Esophagus muscularis mucosa (tissue), 4 donors: ENCODE data around the gene GDF3. TPM values are rescaled to one million over a fixed set of nuclear protein-coding genes. Genes with fewer than 3 reads are reported as not detected.

Source experiments
- DNase-seq: peaks from one replicate; pipeline ENCODE4 v3.0.0-alpha.2; 2017; ENCODE audit errors: extremely low spot score
- H3K27ac ChIP-seq, 4 donors: fragments of 200-600 bp; sonication (generic); replicated peaks in 1 of 4; 1 replicate in 3 of 4; 2 replicates in 1 of 4; pipeline ENCODE4 v1.5.1; 2016 to 2019; ENCODE audit warnings: mild to moderate bottlenecking in 1 of 4
- H3K27me3 ChIP-seq, 4 donors: fragments of 200-600 bp; sonication (generic); one replicate each; pipeline versions ENCODE4 v1.5.1 to v1.6.0; 2016 to 2019
- H3K36me3 ChIP-seq, 4 donors: fragments of 200-600 bp; sonication (generic); one replicate each; pipeline ENCODE4 v1.5.1; 2016 to 2019
- H3K4me1 ChIP-seq, 4 donors: fragments of 200-600 bp; sonication (generic); one replicate each; pipeline ENCODE4 v1.5.1; 2016 to 2019
- H3K4me3 ChIP-seq, 4 donors: fragments of 200-600 bp; sonication (generic); 1 replicate in 2 of 4; 2 replicates in 2 of 4; pipeline ENCODE4 v1.5.1; 2016 to 2019; ENCODE audit warnings: mild to moderate bottlenecking in 4 of 4, moderate library complexity in 1 of 4
- H3K9me3 ChIP-seq, 4 donors: fragments of 200-600 bp; sonication (generic); 1 replicate in 3 of 4; 2 replicates in 1 of 4; pipeline ENCODE4 v1.5.1; 2016 to 2019
- EP300 ChIP-seq: sonication (generic); formaldehyde crosslinking; IDR thresholded peaks from one replicate; pipeline ENCODE4 v1.6.1; 2017; ENCODE audit warnings: antibody characterized with exemption
- POLR2A ChIP-seq: fragments of 450-650 bp; IDR thresholded peaks from one replicate; pipeline ENCODE4 v1.6.1; 2017; ENCODE audit warnings: antibody characterized with exemption, moderate library complexity, mild to moderate bottlenecking, low read depth
- POLR2AphosphoS5 ChIP-seq, 2 donors: sonication (generic); formaldehyde crosslinking; IDR thresholded peaks; one replicate each; pipeline ENCODE4 v1.6.1; 2017; ENCODE audit warnings: antibody characterized with exemption in 2 of 2
- WGBS: methylation state at CpG from one replicate; pipeline ENCODE4 v1.1.5; 2018; 5-methylcytosine and 5-hydroxymethylcytosine counted together
- intact Hi-C: fragments of 100-400 bp; cut with DNase I; formaldehyde crosslinking; loops from one replicate; pipeline ENCODE4 v1.15.1; 2023
- total RNA-seq, 4 donors: library from RNA; depleted of rRNA; stranded (reverse); fragments of >200 nt; gene quantifications; one replicate each; pipeline versions ENCODE4 v1.1.0 to v1.2.1, GENCODE V29; 2016
- TF ChIP-seq, protein P1 (sequence below), 3 experiments: fragments of 200-600 bp in 2 of 3; fragments of 450-650 bp in 1 of 3; sonication (generic) in 2 of 3; IDR thresholded peaks; one replicate each; pipeline ENCODE4 v1.5.1; 2017 to 2019; ENCODE audit warnings: antibody characterized with exemption in 3 of 3, mild to moderate bottlenecking in 2 of 3, moderate library complexity in 1 of 3

The GDF3 gene
- total RNA-seq, 4 donors from 2014 or later: 0.26 to 0.40 TPM; not detected in 2

DNA sequence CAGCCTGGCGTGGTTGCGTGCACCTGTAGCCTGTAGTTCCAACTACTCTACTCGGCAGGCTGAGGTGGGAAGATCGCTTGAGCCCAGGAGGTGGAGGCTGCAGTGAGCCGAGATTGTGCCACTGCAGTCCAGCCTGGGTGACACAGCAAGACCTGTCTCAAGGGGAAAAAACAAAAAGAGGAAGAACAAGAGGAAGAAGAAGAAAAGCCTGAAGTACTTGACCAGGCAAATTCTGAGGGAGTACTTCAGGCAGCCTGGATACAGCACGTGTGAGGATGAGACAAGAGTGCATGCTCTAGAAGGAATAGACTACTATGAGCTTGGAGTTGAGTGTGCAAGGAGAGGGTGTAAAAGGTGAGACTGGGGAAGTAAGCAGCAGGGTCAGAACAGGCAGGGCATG, 1.8 kb downstream of the GDF3 start:
- DNase-seq: no peak
- H3K36me3 ChIP-seq: no peaks in the 10 kb centered on the region
- intact Hi-C loops: no loop called here
- no peak for TF ChIP-seq POLR2AphosphoS5 (IDR thresholded peaks at IDR 0.05)
- no peak for TF ChIP-seq POLR2A
- TF ChIP-seq EP300: no peak
- TF ChIP-seq, protein P1, sequence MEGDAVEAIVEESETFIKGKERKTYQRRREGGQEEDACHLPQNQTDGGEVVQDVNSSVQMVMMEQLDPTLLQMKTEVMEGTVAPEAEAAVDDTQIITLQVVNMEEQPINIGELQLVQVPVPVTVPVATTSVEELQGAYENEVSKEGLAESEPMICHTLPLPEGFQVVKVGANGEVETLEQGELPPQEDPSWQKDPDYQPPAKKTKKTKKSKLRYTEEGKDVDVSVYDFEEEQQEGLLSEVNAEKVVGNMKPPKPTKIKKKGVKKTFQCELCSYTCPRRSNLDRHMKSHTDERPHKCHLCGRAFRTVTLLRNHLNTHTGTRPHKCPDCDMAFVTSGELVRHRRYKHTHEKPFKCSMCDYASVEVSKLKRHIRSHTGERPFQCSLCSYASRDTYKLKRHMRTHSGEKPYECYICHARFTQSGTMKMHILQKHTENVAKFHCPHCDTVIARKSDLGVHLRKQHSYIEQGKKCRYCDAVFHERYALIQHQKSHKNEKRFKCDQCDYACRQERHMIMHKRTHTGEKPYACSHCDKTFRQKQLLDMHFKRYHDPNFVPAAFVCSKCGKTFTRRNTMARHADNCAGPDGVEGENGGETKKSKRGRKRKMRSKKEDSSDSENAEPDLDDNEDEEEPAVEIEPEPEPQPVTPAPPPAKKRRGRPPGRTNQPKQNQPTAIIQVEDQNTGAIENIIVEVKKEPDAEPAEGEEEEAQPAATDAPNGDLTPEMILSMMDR (IDR thresholded peaks at IDR 0.05): no peak
- H3K9me3 ChIP-seq: no peaks in the 10 kb centered on the region
- 67% methylated on average over 6 of the region's 6 CpGs for WGBS
- no peak overlapping the region for H3K4me3 ChIP-seq
- no peak overlapping the region for H3K27ac ChIP-seq
- H3K4me1 ChIP-seq: peaks cover 0 to 10% (median 0%) of the 10 kb centered on the region in 4 donors
- peaks cover 0 to 4% (median 0%) of the 10 kb centered on the region in 4 donors for H3K27me3 ChIP-seq

DNA sequence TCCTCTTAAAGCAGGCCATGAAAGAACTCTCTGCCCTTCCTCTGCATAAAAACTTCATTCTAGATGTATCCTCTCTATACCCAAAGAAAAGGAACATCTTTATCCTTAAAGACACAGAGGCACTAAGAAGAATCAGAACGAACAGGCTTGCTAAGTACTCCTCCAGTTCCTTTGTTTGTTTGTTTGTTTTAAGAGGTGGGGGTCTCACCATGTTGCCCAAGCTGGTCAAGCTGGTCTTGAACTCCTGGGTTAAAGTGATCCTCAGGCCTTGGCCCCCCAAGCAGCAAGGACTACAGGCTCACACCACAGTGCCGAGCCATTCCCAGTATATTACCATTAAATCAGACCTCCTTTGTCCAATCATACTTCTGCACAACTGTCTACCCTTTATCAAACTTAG, 14.0 kb downstream of the GDF3 start:
- intact Hi-C loops: no loop called here
- TF ChIP-seq EP300 (no peak), POLR2AphosphoS5 (IDR thresholded peaks at IDR 0.05) (no peak), POLR2A (no peak)
- TF ChIP-seq, protein P1 (IDR thresholded peaks at IDR 0.05): no peak
- no peak overlapping the region for H3K27ac ChIP-seq

DNA sequence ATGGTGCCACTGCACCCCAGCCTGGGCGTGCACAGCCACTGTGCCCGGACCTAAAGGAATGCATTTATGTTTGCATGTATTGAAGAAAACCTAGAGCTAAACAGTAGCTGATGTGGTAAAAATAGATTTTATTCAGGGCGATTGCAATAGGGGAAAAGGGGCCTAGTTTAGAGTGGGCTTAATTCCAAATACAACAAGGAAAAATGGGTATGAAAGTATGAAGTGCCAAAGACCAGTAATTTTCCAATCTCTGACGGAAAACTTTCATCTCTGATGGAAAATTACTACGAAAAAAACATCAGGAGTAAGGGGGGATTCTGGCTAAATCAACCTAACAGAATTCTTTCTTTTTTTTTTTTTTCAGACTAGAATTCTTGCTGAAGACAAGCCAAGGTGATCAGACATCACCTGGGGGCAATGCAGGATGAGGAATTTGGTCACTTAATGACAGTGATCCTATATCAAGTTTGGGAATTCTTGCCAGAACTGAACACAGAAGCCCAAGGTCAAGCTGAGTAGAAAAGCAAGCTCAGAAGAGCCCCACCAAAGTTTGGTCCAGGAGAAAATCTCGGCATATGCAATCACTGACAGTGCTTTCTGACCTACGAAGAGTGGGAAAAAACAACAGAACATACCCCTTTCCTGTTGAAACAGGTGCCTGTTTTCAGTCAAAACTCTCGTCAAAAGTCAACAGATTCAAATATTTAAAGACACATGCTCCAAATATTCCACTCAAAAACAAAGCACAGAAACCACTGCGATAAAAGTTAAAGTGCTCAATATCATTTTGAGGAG, 16.1 kb downstream of the GDF3 start:
- Histone ChIP-seq H3K4me3 (no peak overlapping the region), H3K36me3 (no peaks in the 10 kb centered on the region), H3K27ac (no peak overlapping the region), H3K9me3 (no peaks in the 10 kb centered on the region), H3K27me3 (peaks cover 0 to 4% (median 0%) of the 10 kb centered on the region in 4 donors), H3K4me1 (no peaks in the 10 kb centered on the region)
- 65% methylated on average over 9 of the region's 9 CpGs for WGBS
- no peak for DNase-seq
- intact Hi-C loops: loop anchor here (10.0 kb wide), 1 partner anchor 125 kb away; no protein-coding TSS in a partner anchor
- TF ChIP-seq EP300 (no peak), POLR2AphosphoS5 (IDR thresholded peaks at IDR 0.05) (no peak), POLR2A (no peak)
- TF ChIP-seq, protein P1 (IDR thresholded peaks at IDR 0.05): no peak

More for the DNA sequence above, 14.0 kb downstream of the GDF3 start:
- Histone ChIP-seq H3K27me3 (peaks cover 0 to 4% (median 0%) of the 10 kb centered on the region in 4 donors), H3K4me3 (no peak overlapping the region), H3K36me3 (no peaks in the 10 kb centered on the region), H3K9me3 (no peaks in the 10 kb centered on the region), H3K4me1 (no peaks in the 10 kb centered on the region)
- DNase-seq: no peak
- WGBS: 72% methylated on average over 2 of the region's 2 CpGs

DNA sequence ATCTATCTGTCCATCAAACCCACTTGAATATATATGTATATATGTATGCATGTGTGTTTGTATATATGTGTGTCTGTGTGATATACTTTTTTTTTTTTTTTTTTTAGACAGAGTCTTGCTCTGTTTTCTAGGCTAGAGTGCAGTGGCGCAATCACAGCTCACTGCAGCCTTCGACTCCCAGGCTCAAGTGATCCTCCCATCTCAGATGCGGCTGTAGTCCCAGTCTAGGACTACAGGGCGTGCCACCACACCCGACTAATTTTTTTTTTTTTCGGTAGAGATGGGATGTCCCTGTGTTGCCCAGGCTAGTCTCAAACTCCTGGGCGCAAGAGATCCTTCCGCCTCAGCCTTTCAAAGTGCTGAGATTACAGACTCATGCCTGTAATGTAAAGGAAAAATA, 16.8 kb downstream of the GDF3 start:
- Histone ChIP-seq H3K9me3 (no peaks in the 10 kb centered on the region), H3K36me3 (no peaks in the 10 kb centered on the region), H3K27ac (no peak overlapping the region), H3K4me3 (no peak overlapping the region), H3K27me3 (peaks cover 0 to 4% (median 0%) of the 10 kb centered on the region in 4 donors), H3K4me1 (no peaks in the 10 kb centered on the region)
- 80% methylated on average over 8 of the region's 8 CpGs for WGBS
- intact Hi-C loops: loop anchor here (10.0 kb wide), 1 partner anchor 126 kb away; no protein-coding TSS in a partner anchor
- no peak for DNase-seq
- TF ChIP-seq POLR2AphosphoS5 (IDR thresholded peaks at IDR 0.05): no peak
- TF ChIP-seq POLR2A: no peak
- TF ChIP-seq, protein P1 (IDR thresholded peaks at IDR 0.05): no peak
- no peak for TF ChIP-seq EP300
